RPMI8226 (cell line): Measurements from ENCODE around the gene SPDYA.
"Not testable (repeated sequence)": the region's sequence is repeated elsewhere in the genome, so short reads cannot be mapped to it uniquely, and the experiment has no call there.

ENCODE experiments used
- DNase-seq: peaks from one replicate; pipeline ENCODE4 v3.0.0-alpha.2; 2015

The SPDYA gene

GRCh38 chr2:28810384-28811285 lies at the start of gene SPDYA:
Gene SPDYA (plus strand): TSS chr2:28810834. CDS start chr2:28816015, 5,181 bp downstream.
- DNase-seq = no peak

- no peak for DNase-seq
Observed at GRCh38 chr2:28761420-28761819, 49.2 kb upstream of the SPDYA start.

DNA sequence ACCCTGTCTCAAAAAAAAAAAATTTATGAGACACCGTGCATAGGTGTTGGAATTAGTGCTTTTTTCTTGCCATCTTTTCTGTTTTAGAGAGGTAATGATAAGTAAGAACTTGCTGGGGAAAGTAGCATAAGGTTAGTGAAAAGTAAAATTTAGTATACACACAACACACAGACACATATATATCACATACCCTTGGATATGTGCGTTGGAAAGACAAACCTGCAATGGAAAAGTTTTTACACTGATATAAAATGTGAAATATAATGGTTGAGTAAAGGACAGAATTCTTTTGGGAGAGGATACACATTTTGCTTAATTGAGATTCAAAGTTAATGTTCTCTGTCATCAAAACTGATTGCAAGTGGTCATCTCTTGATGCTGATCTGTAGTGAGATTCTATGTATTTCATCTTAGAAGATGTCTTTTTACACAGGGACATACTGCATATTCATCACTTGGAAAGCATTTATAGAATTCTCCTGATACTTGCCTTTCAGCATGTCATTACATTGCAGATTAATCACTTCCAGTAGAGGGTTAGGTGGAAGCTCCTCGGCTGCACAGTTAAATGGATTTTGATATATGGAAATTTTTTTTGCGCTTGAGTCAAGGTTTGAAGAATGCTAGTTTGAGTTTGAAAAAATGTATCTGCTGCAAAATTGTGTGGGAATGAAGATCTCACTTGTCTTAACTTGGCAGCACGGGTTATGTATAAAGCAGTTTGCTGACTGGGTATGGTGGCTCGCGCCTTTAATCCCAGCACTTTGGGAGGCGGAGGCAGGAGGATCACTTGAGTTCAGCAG lies 45.5 kb upstream of the SPDYA start:
- DNase-seq = no peak

GRCh38 chr2:28766070-28766469 lies 44.6 kb upstream of the SPDYA start:
- no peak for DNase-seq

DNA sequence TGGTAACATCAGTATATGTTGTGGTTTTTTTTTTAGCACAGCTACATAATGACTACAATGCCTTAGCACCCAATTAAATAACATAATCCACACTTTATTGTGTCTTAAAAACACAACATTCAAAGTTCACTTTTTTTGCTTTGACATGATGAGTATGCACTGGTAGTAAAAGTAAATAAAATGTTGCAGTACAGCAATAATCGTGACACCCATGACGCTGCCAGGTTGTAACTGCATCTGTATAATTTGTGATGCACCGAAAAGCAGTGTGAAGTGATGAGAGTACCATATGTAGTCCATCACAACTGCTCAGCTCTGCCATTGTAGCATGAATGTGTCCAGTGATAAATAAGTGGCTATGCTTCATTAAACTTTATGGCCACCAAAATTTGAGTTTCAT lies 43.3 kb upstream of the SPDYA start:
- no peak for DNase-seq

- no peak for DNase-seq
Observed at GRCh38 chr2:28768422-28768821, 42.2 kb upstream of the SPDYA start.

- no peak for DNase-seq
Observed at GRCh38 chr2:28768952-28769351, 41.7 kb upstream of the SPDYA start.

GRCh38 chr2:28772351-28772750 lies 38.3 kb upstream of the SPDYA start:
- no peak for DNase-seq

DNA sequence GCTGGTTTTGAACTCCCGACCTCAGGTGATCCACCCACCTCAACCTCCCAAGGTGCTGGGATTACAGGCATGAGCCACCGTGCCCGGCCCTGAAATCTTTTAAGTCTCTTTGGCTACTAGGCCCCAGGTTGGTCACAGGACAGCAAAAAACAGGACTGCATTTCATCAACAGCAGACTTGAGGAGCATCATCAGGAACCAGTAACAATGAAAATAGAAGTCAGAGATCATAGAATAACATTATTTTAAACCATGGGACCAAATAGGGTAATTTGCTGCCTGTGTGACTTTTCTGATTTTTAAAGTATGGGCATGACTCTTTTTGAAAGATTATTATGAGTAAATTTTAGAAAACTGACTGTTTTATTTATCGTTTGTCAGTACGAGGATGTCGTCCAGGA lies 34.2 kb upstream of the SPDYA start:
- no peak for DNase-seq

- no peak for DNase-seq
Observed at GRCh38 chr2:28778392-28778791, 32.2 kb upstream of the SPDYA start.

GRCh38 chr2:28779001-28779400 lies 31.6 kb upstream of the SPDYA start:
- no peak for DNase-seq

DNA sequence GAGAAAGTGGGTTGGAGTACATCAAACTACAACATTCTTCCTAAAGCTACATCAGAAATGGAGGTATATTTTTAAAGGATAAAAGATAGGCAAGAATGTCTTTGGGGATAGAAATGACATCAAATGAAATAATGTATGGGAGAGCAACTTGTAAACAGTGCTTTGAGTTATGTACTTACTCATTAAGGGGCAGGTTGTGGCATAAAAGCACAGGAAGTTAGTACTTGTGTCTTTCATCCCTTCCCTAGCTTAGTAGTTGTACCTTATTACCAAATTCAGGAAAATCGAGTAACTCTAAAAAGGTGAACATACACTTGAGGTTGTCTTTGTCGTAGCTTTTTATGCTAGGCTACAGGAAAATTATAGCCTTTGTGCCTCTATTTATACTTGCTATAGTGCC lies 30.1 kb upstream of the SPDYA start:
- DNase-seq = no peak

DNA sequence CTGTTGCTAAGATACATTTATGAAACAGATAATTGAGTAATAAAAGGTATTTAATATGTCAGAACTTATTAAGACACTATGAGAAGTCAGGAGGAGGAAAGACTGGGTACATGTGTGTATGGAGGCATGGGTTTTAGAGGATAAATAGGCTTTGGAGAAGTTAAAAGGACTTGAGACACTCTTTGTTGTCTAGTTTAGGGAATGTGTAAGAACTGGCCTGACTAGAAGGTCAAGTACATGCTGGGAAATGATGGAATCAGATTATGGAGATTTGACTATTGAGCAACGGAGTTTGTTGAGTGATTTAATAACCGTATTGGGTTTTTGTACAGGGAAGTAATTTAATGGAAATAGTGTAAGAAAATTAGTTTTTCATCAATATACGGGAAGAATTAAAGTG lies 28.2 kb upstream of the SPDYA start:
- no peak for DNase-seq

DNA sequence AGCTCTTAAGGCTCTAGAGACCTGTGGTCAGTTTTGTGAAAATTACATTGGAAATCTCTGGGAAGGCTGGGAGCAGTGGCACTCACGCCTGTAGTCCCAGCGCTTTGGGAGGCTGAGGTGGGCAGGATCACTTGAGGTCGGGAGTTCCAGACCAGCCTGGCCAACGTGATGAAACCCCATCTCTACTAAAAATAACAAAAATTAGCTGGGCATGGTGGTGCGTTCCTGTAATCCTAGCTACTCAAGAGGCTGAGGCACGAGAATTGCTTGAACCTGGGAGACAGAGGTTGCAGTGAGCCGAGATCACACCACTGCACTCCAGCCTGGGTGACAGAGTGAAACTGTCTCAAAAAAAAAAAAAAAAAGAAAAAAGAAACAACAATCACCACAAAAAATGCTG lies 26.1 kb upstream of the SPDYA start:
- DNase-seq = not testable (repeated sequence)

DNA sequence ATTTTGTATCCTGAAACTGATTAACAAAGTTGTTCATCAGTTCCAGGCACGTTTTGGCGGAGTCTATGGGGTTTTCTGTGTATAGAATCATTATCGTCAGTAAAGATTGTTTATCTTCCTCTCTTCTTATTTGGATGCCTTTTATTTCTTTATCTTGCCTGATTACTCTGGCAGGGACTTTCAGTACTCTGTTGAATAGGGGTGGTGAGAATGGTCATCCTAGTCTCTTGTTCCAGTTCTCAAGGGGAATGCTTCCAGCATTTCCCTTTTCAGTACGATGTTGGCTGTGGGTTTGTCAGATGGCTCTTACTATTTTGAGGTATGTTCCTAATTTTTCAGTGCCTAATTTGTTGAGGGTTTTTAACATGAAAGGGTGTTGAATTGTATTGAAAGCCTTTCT lies 14.0 kb upstream of the SPDYA start:
- DNase-seq = no peak

- DNase-seq = no peak
Observed at GRCh38 chr2:28801726-28802125, 8.9 kb upstream of the SPDYA start.

GRCh38 chr2:28802975-28803429 lies 7.6 kb upstream of the SPDYA start:
- no peak for DNase-seq

GRCh38 chr2:28809927-28810326 lies 707 bp upstream of the SPDYA start:
- DNase-seq = no peak

DNA sequence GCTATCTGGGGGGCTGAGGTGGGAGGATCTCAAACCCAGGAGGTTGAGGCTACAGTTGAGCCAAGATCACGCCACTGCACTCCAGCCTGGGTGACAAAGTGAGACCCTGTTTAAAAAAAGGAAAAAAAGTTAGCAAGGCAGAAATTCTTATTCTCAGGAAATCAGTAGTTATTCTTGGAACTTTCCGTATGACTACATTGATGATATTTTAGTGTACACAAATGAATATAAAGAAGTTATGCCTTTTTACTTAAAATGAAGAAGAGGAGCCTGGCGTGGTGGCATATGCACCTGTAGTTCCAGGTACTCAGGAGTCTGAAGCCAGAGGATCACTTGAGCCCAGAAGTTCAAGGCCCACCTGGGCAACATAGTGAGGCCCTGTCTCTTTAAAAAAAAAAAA lies 7.4 kb downstream of the SPDYA start:
- DNase-seq = no peak

GRCh38 chr2:28821295-28821958 lies 10.8 kb downstream of the SPDYA start:
- DNase-seq = peak; percentile 64

DNA sequence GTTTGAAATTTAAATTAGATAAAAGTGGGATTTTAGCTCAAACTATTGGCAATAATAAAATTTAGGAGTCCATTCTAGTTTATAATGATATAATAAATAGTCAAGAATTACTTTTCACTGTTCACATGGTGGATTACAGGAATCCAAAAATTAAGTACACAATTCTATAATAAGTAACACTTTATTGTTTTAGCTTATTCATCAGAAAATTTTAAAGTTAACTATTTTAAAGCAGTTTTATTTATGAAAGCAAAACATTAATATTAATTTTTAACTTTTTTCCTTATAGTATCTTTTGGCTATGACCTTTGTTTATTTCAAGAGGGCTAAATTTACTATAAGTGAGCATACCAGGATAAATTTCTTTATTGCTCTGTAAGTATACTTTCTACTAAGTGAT lies 11.4 kb downstream of the SPDYA start:
- no peak for DNase-seq

GRCh38 chr2:28824207-28824606 lies 13.6 kb downstream of the SPDYA start:
- DNase-seq = no peak

DNA sequence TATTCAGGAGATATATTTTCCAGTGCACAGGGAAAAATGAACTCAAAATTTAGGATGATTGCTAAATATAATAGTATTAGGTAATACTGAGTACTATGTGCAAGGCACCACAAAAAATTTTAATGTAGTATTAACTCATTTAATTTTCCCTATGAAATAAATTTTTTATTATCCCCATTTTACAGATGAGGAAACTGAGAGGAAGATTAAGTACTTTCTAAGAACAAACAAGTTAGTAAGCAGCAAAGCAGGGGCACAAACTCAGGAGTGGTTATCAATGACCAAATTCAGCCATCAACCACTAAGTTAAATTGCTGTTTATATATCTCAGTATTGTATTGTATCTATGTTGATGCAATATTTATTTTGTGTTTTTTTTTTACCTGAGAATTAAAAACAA lies 14.2 kb downstream of the SPDYA start:
- DNase-seq = no peak
